ENCODE data around the gene HDLBP.
"Not testable (repeated sequence)": the region's sequence is repeated elsewhere in the genome, so short reads cannot be mapped to it uniquely, and the experiment has no call there.

HDLBP gene

GRCh38 chr2:241296767-241297166 lies 18.7 kb downstream of the HDLBP start:
- H3K4me3 ChIP-seq (replicated peaks; ENCODE audit: low read depth, low read length) = no peak overlapping the region
- no peak for DNase-seq (ENCODE audit: low read depth)
- no peak for TF ChIP-seq CTCF (IDR thresholded peaks at IDR 0.05; ENCODE audit: low read length, missing control alignments)

DNA sequence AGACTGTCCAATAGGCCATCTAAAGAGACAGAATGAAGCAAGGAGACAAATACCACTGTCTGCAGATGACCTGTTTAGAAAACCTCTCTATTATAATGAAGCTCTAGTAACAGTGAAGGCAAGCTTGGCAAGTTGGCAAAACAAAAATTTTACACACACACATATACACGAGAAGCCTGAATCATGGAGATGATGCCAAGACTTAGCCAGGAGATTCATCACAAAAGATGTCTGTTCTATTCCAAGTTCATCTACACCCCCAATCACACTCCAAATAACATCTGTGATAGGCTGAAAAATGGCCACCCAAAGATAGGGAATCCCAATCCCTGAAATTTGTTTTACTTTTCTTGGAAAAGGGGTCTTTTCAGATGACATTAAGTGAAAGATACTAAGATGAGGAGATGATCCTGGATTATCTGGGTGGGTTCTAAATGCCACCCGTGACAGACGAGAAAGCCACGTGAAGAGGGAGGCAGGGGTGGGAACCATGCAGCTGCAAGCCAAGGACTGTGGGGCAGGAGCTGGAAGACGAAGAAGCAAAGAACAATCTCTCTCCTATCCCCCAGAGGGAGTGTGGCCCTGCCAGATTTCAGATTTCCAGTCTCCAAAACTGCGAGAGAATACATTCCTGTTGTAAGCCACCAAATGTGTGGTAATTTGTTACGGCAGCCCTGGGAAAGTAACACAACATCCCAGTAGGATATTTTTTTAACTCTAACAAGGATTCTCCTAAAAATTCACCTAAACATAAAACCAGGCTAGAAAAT lies 20.0 kb downstream of the HDLBP start:
- no peak overlapping the region for H3K4me3 ChIP-seq (replicated peaks; ENCODE audit: low read depth, low read length)
- TF ChIP-seq CTCF (IDR thresholded peaks at IDR 0.05; ENCODE audit: low read length, missing control alignments) = no peak
- DNase-seq (ENCODE audit: low read depth) = no peak

DNA sequence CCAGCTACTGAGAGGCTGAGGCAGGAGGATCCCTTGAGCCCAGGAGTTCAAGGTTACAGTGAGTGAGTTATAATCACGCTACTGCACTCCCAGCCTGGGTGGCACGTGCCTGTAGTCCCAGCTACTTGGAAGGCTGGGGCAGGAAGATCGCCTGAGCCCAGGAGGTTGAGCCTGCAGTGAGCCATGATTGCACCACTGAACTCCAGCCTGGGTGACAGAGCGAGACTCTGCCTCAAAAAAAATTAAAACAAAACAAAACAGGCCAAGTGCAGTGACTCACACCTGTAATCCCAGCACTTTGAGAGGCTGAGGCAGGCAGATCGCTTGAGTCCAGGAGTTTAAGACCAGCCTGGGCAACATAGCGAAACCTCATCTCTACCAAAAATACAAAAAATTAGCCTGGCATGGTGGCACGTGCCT lies 22.1 kb downstream of the HDLBP start:
- not testable (repeated sequence) for H3K4me3 ChIP-seq (replicated peaks; ENCODE audit: low read depth, low read length); DNase-seq (ENCODE audit: low read depth)

DNA sequence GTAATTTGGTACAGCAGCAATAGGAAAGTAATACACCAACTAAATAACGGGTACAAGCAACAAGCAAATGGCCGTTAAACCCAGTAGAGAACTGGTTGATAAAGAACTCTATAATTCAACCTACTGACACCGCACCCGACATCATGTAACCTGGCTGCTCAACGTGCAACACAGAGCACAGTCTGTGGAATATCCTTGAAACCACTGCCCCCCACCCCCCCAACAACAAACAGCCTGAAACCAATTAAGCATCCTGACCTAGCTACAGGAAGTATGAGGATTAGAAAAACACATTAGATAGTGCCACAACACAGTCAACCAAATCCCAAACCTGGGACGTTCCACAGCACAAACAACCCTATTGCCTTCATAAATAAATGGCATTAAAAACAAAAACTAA lies 23.5 kb downstream of the HDLBP start:
- no peak for DNase-seq (ENCODE audit: low read depth)
- no peak for TF ChIP-seq CTCF (IDR thresholded peaks at IDR 0.05; ENCODE audit: low read length, missing control alignments)

DNA sequence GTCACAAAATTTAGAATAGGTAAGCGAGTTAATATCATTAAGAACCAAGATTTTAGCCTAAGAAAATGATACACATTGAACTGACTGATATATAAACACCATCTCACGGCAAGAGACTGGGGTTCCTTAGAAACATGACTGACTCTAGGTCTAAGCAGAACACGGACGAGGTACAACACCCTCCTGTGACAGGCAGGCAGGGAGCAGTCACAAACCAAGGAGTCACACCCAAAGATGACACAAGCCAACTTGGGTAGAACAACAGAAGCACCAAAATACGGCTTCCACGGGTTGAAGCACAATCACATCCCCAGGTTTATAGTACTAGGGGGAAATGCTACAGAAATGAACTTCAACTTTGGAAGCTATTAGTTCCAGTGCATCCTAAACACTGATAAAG lies 24.3 kb downstream of the HDLBP start:
- TF ChIP-seq CTCF (IDR thresholded peaks at IDR 0.05; ENCODE audit: low read length, missing control alignments) = no peak
- no peak overlapping the region for H3K4me3 ChIP-seq (replicated peaks; ENCODE audit: low read depth, low read length)
- DNase-seq (ENCODE audit: low read depth) = no peak

More for the DNA sequence above, 23.5 kb downstream of the HDLBP start:
- no peak overlapping the region for H3K4me3 ChIP-seq (replicated peaks; ENCODE audit: low read depth, low read length)

GRCh38 chr2:241289597-241289996 lies 25.9 kb downstream of the HDLBP start:
- TF ChIP-seq CTCF (IDR thresholded peaks at IDR 0.05; ENCODE audit: low read length, missing control alignments) = no peak
- no peak overlapping the region for H3K4me3 ChIP-seq (replicated peaks; ENCODE audit: low read depth, low read length)
- DNase-seq (ENCODE audit: low read depth) = no peak

- DNase-seq (ENCODE audit: low read depth) = no peak
- H3K4me3 ChIP-seq (replicated peaks; ENCODE audit: low read depth, low read length) = no peak overlapping the region
- TF ChIP-seq CTCF (IDR thresholded peaks at IDR 0.05; ENCODE audit: low read length, missing control alignments) = no peak
Observed at GRCh38 chr2:241289053-241289452, 26.4 kb downstream of the HDLBP start.

Measured in fibroblast of pulmonary artery (primary cell).